Measurements from ENCODE around the gene LHX3.

LHX3 gene

GRCh38 chr9:136191099-136191959 lies 13.6 kb downstream of the LHX3 start:
- no peak for DNase-seq

GRCh38 chr9:136190656-136191055 lies 14.3 kb downstream of the LHX3 start:
- DNase-seq, result no peak

GRCh38 chr9:136190237-136190601 lies 14.7 kb downstream of the LHX3 start:
- DNase-seq, result no peak

- DNase-seq, result no peak
These were observed 15.3 kb downstream of the LHX3 start for GRCh38 chr9:136189394-136190236.

- DNase-seq, result no peak
These were observed 17.0 kb downstream of the LHX3 start for GRCh38 chr9:136187683-136188586.

- DNase-seq, result no peak
These were observed 17.7 kb downstream of the LHX3 start for GRCh38 chr9:136187197-136187596.

GRCh38 chr9:136186386-136186785 lies 18.5 kb downstream of the LHX3 start:
- no peak for DNase-seq

- no peak for DNase-seq
These were observed 19.1 kb downstream of the LHX3 start for GRCh38 chr9:136185596-136186366.

- no peak for DNase-seq
These were observed 19.9 kb downstream of the LHX3 start for GRCh38 chr9:136185066-136185465.

GRCh38 chr9:136182850-136183422 lies 22.0 kb downstream of the LHX3 start:
- no peak for DNase-seq

- DNase-seq, result no peak
These were observed 22.5 kb downstream of the LHX3 start for GRCh38 chr9:136182420-136182787.

GRCh38 chr9:136181784-136182419 lies 23.0 kb downstream of the LHX3 start:
- no peak for DNase-seq

- no peak for DNase-seq
These were observed 24.3 kb downstream of the LHX3 start for GRCh38 chr9:136180586-136180985.

- DNase-seq, result no peak
These were observed 25.2 kb downstream of the LHX3 start for GRCh38 chr9:136179761-136180160.

- DNase-seq, result no peak
These were observed 25.8 kb downstream of the LHX3 start for GRCh38 chr9:136179101-136179616.

GRCh38 chr9:136178773-136179075 lies 26.2 kb downstream of the LHX3 start:
- no peak for DNase-seq

- DNase-seq, result no peak
These were observed 26.7 kb downstream of the LHX3 start for GRCh38 chr9:136178061-136178772.

- DNase-seq, result no peak
These were observed 27.7 kb downstream of the LHX3 start for GRCh38 chr9:136177224-136177623.

- DNase-seq, result no peak
These were observed 29.2 kb downstream of the LHX3 start for GRCh38 chr9:136175616-136176197.

All from NCI-H226 (cell line).